Rectal smooth muscle tissue (tissue), 1 donor: ENCODE measurements around the gene PSMB2.
A peak's percentile ranks its signal among the peaks of the same experiment; 100 is the strongest.

ENCODE experiments used
- H3K27ac ChIP-seq: one replicate; pipeline ENCODE4 v1.7.0; 2013; ENCODE audit warnings: low read depth, low read length, inconsistent platforms
- H3K27me3 ChIP-seq: one replicate; pipeline ENCODE4 v1.7.0; 2013; ENCODE audit warnings: low read length; ENCODE audit not compliant: control insufficient read depth, insufficient read depth
- H3K36me3 ChIP-seq: one replicate; pipeline ENCODE4 v1.7.0; 2013; ENCODE audit warnings: low read length; ENCODE audit not compliant: control insufficient read depth, insufficient read depth
- H3K4me1 ChIP-seq: one replicate; pipeline ENCODE4 v1.7.0; 2013; ENCODE audit warnings: low read length; ENCODE audit not compliant: control insufficient read depth, insufficient read depth
- H3K4me3 ChIP-seq: one replicate; pipeline ENCODE4 v1.7.0; 2013; ENCODE audit warnings: low read length
- H3K9ac ChIP-seq: one replicate; pipeline ENCODE4 v1.7.0; 2013; ENCODE audit warnings: low read length

Gene PSMB2

GRCh38 chr1:35556484-35557117, 84.7 kb downstream of the PSMB2 start:
- Histone ChIP-seq H3K9ac (peak overlapping the region; percentile 46), H3K27me3 (no peaks in the 10 kb centered on the region), H3K27ac (peak overlapping the region; percentile 94), H3K4me1 (peaks cover 23% of the 10 kb centered on the region), H3K36me3 (no peaks in the 10 kb centered on the region), H3K4me3 (peak overlapping the region; percentile 75)

- Histone ChIP-seq H3K9ac (no peak overlapping the region), H3K36me3 (no peaks in the 10 kb centered on the region), H3K27ac (no peak overlapping the region), H3K4me1 (peaks cover 20% of the 10 kb centered on the region), H3K27me3 (no peaks in the 10 kb centered on the region), H3K4me3 (peak overlapping the region; percentile 75)
Observed at GRCh38 chr1:35555601-35556477, 85.5 kb downstream of the PSMB2 start.

GRCh38 chr1:35555212-35555584, 86.1 kb downstream of the PSMB2 start:
- H3K4me3 ChIP-seq: no peak overlapping the region
- no peaks in the 10 kb centered on the region for H3K27me3 ChIP-seq
- H3K27ac ChIP-seq: no peak overlapping the region
- no peaks in the 10 kb centered on the region for H3K36me3 ChIP-seq
- H3K4me1 ChIP-seq: peaks cover 15% of the 10 kb centered on the region
- no peak overlapping the region for H3K9ac ChIP-seq

- Histone ChIP-seq H3K9ac (no peak overlapping the region), H3K27me3 (no peaks in the 10 kb centered on the region), H3K36me3 (no peaks in the 10 kb centered on the region), H3K4me3 (no peak overlapping the region), H3K27ac (no peak overlapping the region), H3K4me1 (peaks cover 14% of the 10 kb centered on the region)
Observed at GRCh38 chr1:35554266-35555211, 86.8 kb downstream of the PSMB2 start.

GRCh38 chr1:35553851-35554250, 87.5 kb downstream of the PSMB2 start:
- no peak overlapping the region for H3K9ac ChIP-seq
- no peak overlapping the region for H3K27ac ChIP-seq
- H3K4me1 ChIP-seq: peaks cover 14% of the 10 kb centered on the region
- H3K4me3 ChIP-seq: no peak overlapping the region
- no peaks in the 10 kb centered on the region for H3K36me3 ChIP-seq
- no peaks in the 10 kb centered on the region for H3K27me3 ChIP-seq
